Measurements from ENCODE around the gene CDK2. TPM values are rescaled to one million over a fixed set of nuclear protein-coding genes. Genes with fewer than 3 reads are reported as not detected.
"Not testable (repeated sequence)": the region's sequence is repeated elsewhere in the genome, so short reads cannot be mapped to it uniquely, and the experiment has no call there.

Gene CDK2
- polyA plus RNA-seq, 1 donor from 2014 or later: 2.6 TPM

DNA sequence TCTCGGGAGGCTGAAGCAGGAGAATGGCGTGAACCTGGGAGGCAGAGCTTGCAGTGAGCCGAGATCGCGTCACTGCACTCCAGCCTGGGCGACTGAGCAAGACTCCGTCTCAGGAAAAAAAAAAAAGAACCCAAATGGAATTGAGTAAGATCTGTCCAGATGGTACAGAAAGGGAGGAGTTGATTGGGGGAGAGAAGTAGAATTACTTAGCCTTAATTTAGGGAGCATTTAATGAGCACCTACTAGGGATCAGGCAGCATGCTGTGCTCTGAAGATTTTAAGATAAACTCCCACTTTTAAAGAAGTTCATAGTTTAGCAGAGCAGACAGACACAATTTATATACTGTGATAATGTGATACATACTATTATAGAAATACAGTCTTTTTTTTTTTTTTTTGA, 11.8 kb downstream of the CDK2 start:
- no peaks in the 10 kb centered on the region for H4K20me1 ChIP-seq (ENCODE audit: insufficient read depth)
- no peak overlapping the region for H3K9ac ChIP-seq (ENCODE audit: low read length)
- H3K27ac ChIP-seq (ENCODE audit: low read length): no peak overlapping the region
- TF ChIP-seq EP300 (conservative IDR thresholded peaks at IDR 0.05; ENCODE audit: poor library complexity, severe bottlenecking) (no peak), TAF1 (IDR thresholded peaks at IDR 0.05; ENCODE audit: low read depth) (no peak), RAD21 (conservative IDR thresholded peaks at IDR 0.05) (no peak), MXI1 (conservative IDR thresholded peaks at IDR 0.05; ENCODE audit: poor library complexity, severe bottlenecking) (no peak), SMC3 (conservative IDR thresholded peaks at IDR 0.05; ENCODE audit: poor library complexity) (no peak), CTCF (IDR thresholded peaks at IDR 0.05; ENCODE audit: poor library complexity, severe bottlenecking) (no peak), POLR2AphosphoS5 (IDR thresholded peaks at IDR 0.05) (no peak)
- TF ChIP-seq, protein P1, sequence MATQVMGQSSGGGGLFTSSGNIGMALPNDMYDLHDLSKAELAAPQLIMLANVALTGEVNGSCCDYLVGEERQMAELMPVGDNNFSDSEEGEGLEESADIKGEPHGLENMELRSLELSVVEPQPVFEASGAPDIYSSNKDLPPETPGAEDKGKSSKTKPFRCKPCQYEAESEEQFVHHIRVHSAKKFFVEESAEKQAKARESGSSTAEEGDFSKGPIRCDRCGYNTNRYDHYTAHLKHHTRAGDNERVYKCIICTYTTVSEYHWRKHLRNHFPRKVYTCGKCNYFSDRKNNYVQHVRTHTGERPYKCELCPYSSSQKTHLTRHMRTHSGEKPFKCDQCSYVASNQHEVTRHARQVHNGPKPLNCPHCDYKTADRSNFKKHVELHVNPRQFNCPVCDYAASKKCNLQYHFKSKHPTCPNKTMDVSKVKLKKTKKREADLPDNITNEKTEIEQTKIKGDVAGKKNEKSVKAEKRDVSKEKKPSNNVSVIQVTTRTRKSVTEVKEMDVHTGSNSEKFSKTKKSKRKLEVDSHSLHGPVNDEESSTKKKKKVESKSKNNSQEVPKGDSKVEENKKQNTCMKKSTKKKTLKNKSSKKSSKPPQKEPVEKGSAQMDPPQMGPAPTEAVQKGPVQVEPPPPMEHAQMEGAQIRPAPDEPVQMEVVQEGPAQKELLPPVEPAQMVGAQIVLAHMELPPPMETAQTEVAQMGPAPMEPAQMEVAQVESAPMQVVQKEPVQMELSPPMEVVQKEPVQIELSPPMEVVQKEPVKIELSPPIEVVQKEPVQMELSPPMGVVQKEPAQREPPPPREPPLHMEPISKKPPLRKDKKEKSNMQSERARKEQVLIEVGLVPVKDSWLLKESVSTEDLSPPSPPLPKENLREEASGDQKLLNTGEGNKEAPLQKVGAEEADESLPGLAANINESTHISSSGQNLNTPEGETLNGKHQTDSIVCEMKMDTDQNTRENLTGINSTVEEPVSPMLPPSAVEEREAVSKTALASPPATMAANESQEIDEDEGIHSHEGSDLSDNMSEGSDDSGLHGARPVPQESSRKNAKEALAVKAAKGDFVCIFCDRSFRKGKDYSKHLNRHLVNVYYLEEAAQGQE (IDR thresholded peaks at IDR 0.05; ENCODE audit: borderline replicate concordance): no peak
- no peaks in the 10 kb centered on the region for H3K9me3 ChIP-seq (ENCODE audit: low read length)
- H3K36me3 ChIP-seq (ENCODE audit: insufficient read depth, low read length): no peaks in the 10 kb centered on the region
- no peak overlapping the region for H3K4me3 ChIP-seq (ENCODE audit: low read length)
- H3K27me3 ChIP-seq (ENCODE audit: insufficient read depth, low read depth, low read length): no peaks in the 10 kb centered on the region
- no peak overlapping the region for H3K4me2 ChIP-seq (ENCODE audit: low read length)
- no peaks in the 10 kb centered on the region for H3F3A ChIP-seq (ENCODE audit: insufficient read depth, low read length, poor library complexity, severe bottlenecking)
- no peaks in the 10 kb centered on the region for H3K9me2 ChIP-seq (ENCODE audit: insufficient read depth, low read length)
- H3K79me2 ChIP-seq (replicated peaks; ENCODE audit: insufficient read depth, low read length): peaks cover 54% of the 10 kb centered on the region
- H2AFZ ChIP-seq (ENCODE audit: low read depth, low read length): no peak overlapping the region

DNA sequence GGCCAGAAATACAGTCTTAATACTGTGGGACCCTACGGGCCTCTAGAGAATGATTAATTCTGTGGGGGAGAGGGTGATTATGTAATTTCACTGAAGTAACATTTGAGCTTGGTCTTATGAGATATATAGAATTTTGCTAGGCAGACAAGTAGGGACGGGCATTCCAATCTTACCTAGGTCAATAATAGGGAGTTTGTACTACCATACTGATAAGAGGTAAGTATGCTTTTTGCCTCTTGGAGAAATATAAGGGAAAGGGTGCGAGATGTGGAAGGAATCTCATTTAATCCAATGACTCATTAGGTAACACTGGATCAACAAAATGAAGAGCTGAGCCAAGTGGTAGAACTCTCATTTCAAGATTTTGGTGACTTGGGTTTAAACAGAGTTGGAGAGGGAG, 12.4 kb downstream of the CDK2 start:
- no peaks in the 10 kb centered on the region for H3K36me3 ChIP-seq (ENCODE audit: insufficient read depth, low read length)
- H3K79me2 ChIP-seq (replicated peaks; ENCODE audit: insufficient read depth, low read length): peaks cover 54% of the 10 kb centered on the region
- no peaks in the 10 kb centered on the region for H3K9me2 ChIP-seq (ENCODE audit: insufficient read depth, low read length)
- H2AFZ ChIP-seq (ENCODE audit: low read depth, low read length): no peak overlapping the region
- no peaks in the 10 kb centered on the region for H4K20me1 ChIP-seq (ENCODE audit: insufficient read depth)
- H3K9ac ChIP-seq (ENCODE audit: low read length): no peak overlapping the region
- TF ChIP-seq EZH2 (IDR thresholded peaks at IDR 0.05; ENCODE audit: borderline replicate concordance, insufficient read depth, low read length, poor library complexity, severe bottlenecking) (no peak), RAD21 (conservative IDR thresholded peaks at IDR 0.05) (no peak), TAF1 (IDR thresholded peaks at IDR 0.05; ENCODE audit: low read depth) (no peak), SMC3 (conservative IDR thresholded peaks at IDR 0.05; ENCODE audit: poor library complexity) (no peak), EP300 (conservative IDR thresholded peaks at IDR 0.05; ENCODE audit: poor library complexity, severe bottlenecking) (no peak), POLR2AphosphoS5 (IDR thresholded peaks at IDR 0.05) (no peak), MXI1 (conservative IDR thresholded peaks at IDR 0.05; ENCODE audit: poor library complexity, severe bottlenecking) (no peak), CTCF (IDR thresholded peaks at IDR 0.05; ENCODE audit: poor library complexity, severe bottlenecking) (no peak)
- TF ChIP-seq, protein P1 (IDR thresholded peaks at IDR 0.05; ENCODE audit: borderline replicate concordance): no peak
- no peak overlapping the region for H3K4me2 ChIP-seq (ENCODE audit: low read length)
- no peak overlapping the region for H3K27ac ChIP-seq (ENCODE audit: low read length)
- H3K4me3 ChIP-seq (ENCODE audit: low read length): no peak overlapping the region
- H3K9me3 ChIP-seq (ENCODE audit: low read length): no peaks in the 10 kb centered on the region
- no peaks in the 10 kb centered on the region for H3F3A ChIP-seq (ENCODE audit: insufficient read depth, low read length, poor library complexity, severe bottlenecking)
- H3K27me3 ChIP-seq (ENCODE audit: insufficient read depth, low read depth, low read length): no peaks in the 10 kb centered on the region

DNA sequence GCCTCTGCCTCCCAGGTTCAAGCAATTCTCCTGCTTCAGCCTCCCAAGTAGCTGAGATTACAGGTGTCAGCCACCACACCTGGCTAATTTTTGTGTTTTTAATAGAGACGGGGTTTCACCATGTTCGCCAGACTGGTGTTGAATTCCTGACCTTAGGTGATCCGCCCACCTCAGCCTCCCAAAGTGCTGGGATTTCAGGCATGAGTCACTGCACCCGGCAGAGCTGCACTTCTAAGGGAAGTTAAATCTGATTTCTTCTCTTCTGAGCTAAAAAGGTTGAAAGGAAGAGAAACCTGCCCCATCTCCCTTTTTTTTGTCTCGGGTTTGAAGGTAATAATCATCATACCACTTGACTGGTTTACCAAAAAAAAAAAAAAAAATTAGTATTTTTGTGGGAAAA, 15.3 kb downstream of the CDK2 start:
- not testable (repeated sequence) for H3K4me2 ChIP-seq (ENCODE audit: low read length); H3K9ac ChIP-seq (ENCODE audit: low read length); H3K36me3 ChIP-seq (ENCODE audit: insufficient read depth, low read length); H3K27ac ChIP-seq (ENCODE audit: low read length); H3F3A ChIP-seq (ENCODE audit: insufficient read depth, low read length, poor library complexity, severe bottlenecking); H3K9me3 ChIP-seq (ENCODE audit: low read length); H4K20me1 ChIP-seq (ENCODE audit: insufficient read depth); H3K9me2 ChIP-seq (ENCODE audit: insufficient read depth, low read length); H3K4me3 ChIP-seq (ENCODE audit: low read length); H3K27me3 ChIP-seq (ENCODE audit: insufficient read depth, low read depth, low read length); H2AFZ ChIP-seq (ENCODE audit: low read depth, low read length)
- peaks cover 26% of the 10 kb centered on the region for H3K79me2 ChIP-seq (replicated peaks; ENCODE audit: insufficient read depth, low read length)

Data from neural cell (in vitro differentiated cells).